NCI-H748 (cell line): ENCODE data around the gene SLC7A6.

Experiments used
- DNase-seq: peaks from one replicate; lab custom pipeline; 2025; ENCODE audit not compliant: unreplicated experiment; lab: John Stamatoyannopoulos, UW

Gene SLC7A6

GRCh38 chr16:68253721-68254120, 10.6 kb upstream of the SLC7A6 start:
- DNase-seq = no peak

DNA sequence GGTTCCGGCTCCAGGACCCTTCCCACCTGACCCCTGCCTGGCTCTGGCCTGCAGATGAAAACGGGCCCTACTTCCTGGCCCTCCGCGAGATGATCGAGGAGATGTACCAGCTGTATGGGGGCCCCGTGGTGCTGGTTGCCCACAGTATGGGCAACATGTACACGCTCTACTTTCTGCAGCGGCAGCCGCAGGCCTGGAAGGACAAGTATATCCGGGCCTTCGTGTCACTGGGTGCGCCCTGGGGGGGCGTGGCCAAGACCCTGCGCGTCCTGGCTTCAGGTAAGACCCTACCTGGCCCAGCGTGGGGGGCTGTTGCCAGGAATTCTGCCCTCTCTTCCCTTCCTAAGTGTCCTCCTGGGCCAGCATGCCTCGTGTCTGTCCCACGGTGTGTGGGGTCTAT, 8.6 kb upstream of the SLC7A6 start:
- DNase-seq = no peak

- peak; percentile 27 for DNase-seq
Observed at GRCh38 chr16:68257251-68257905, 6.9 kb upstream of the SLC7A6 start.

GRCh38 chr16:68257906-68258800, 6.2 kb upstream of the SLC7A6 start:
- no peak for DNase-seq

DNA sequence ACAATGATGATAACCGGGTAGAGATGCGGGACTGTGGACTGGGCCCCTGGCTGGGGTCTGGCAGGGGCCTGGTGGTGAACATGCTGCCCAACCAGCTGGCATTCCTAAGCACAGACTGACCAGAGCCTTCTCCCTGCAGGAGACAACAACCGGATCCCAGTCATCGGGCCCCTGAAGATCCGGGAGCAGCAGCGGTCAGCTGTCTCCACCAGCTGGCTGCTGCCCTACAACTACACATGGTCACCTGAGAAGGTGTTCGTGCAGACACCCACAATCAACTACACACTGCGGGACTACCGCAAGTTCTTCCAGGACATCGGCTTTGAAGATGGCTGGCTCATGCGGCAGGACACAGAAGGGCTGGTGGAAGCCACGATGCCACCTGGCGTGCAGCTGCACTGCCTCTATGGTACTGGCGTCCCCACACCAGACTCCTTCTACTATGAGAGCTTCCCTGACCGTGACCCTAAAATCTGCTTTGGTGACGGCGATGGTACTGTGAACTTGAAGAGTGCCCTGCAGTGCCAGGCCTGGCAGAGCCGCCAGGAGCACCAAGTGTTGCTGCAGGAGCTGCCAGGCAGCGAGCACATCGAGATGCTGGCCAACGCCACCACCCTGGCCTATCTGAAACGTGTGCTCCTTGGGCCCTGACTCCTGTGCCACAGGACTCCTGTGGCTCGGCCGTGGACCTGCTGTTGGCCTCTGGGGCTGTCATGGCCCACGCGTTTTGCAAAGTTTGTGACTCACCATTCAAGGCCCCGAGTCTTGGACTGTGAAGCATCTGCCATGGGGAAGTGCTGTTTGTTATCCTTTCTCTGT, 5.1 kb upstream of the SLC7A6 start:
- DNase-seq = no peak

DNA sequence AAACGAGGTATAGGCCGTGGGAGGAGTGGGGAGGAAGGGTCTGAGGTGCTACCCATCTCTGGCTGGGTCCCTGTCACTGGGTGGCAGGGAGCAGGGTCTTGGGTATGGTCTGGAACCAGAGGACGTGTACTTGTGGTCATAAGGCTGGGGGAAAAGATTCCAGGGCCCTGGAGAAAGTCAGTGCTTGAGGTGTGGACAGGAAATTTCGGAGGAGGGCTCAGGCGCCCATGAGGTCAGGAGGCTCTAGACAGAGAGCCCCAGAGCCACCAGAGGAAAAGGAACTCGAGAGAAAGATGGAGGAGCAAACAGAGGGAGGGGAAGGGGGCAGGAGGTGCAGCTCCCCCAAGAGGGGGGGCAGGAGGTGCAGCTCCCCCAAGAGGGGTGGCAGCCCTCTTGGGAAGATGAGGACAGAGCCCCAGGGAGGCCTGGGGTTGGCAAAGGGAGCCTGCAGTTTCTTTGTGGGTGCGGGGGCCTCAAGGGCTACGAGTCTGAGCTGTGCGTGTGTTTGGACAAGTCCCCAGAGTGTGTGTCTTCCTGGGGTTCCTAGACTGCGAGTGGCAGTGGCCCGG, 683 bp upstream of the SLC7A6 start:
- DNase-seq = no peak

GRCh38 chr16:68265078-68265920, 973 bp downstream of the SLC7A6 start:
- DNase-seq = peak; percentile 34

DNA sequence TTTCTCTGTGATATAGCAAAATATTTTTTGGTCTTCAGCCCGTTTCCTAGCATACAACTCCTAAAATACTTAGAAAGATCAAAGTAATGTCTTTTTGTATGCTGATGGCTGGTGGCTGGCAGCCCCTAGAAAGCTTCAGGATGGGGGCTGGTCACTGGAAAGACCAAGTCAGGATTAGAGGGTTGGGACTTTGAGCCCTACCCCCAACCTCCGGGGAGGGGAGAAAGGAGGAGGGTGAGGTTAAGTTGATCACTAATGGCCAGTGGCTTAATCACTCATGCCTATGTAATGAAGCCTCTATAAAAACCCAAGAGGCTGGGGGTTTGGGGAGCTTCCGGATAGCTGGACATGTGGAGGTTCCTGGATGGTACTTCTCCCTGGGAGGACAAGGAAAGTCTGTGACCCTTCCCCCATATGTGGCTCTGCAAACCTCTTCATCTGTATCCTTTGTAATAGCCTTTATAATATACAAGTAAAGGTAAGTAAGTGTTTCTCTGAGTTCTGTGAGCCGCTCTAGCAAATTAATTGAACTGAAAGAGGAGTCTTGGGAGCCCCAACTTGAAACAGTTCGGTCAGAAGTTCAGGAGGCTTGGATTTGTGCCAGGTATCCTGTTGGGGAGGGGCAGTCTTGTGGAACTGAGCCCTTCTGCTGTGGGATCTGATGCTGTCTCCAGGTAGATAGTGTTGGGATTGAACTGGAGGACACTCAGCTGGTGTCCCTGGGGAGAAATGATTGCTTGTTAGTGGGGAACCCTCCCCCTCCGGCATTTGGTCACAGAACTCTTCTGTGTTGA, 3.5 kb downstream of the SLC7A6 start:
- no peak for DNase-seq

DNA sequence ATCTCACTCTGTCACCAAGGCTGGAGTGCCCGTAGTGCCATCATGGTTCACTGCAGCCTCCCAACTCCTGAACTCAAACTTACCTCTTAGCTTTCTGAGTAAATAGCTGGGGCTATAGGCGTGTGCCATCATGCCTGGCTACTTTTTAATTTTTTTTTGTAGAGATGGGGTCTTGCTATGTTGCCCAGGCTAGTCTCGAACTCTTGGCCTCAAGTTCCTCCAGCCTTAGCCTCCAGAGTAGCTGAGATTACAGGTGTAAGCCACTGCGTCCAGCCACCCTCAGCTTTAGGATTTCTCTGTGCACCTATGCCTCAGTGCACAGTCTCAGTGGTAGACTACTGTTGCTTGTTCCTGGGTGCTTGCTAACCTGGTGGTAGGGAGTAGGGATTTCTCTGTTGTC, 5.5 kb downstream of the SLC7A6 start:
- DNase-seq = no peak

DNA sequence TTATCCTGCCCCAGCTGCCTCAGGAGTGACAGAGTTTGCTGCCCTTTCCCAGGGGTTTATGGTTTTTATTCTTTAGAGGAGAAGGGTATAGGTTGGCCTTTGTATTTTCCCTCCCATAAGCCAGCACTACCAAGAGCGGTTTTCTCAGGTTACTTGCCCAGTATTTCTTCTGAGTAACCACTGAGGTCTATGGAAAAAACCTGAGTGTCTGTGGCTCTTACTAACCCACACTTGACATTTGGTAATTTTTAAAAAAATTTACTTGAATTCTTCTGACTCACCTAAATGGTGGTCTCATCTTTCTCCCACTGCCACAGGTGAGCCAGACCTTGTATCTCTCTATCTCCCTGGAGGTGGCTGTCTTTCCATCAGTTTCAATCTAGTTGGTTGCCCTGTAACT, 6.0 kb downstream of the SLC7A6 start:
- no peak for DNase-seq

GRCh38 chr16:68272507-68273209, 8.3 kb downstream of the SLC7A6 start:
- peak; percentile 38 for DNase-seq

- DNase-seq = no peak
Observed at GRCh38 chr16:68273459-68273858, 9.1 kb downstream of the SLC7A6 start.

- no peak for DNase-seq
Observed at GRCh38 chr16:68273896-68274295, 9.6 kb downstream of the SLC7A6 start.

- DNase-seq = no peak
Observed at GRCh38 chr16:68274441-68274840, 10.1 kb downstream of the SLC7A6 start.

- DNase-seq = peak; percentile 52
Observed at GRCh38 chr16:68275611-68276191, 11.4 kb downstream of the SLC7A6 start.

- DNase-seq = no peak
Observed at GRCh38 chr16:68276223-68276622, 11.9 kb downstream of the SLC7A6 start.

DNA sequence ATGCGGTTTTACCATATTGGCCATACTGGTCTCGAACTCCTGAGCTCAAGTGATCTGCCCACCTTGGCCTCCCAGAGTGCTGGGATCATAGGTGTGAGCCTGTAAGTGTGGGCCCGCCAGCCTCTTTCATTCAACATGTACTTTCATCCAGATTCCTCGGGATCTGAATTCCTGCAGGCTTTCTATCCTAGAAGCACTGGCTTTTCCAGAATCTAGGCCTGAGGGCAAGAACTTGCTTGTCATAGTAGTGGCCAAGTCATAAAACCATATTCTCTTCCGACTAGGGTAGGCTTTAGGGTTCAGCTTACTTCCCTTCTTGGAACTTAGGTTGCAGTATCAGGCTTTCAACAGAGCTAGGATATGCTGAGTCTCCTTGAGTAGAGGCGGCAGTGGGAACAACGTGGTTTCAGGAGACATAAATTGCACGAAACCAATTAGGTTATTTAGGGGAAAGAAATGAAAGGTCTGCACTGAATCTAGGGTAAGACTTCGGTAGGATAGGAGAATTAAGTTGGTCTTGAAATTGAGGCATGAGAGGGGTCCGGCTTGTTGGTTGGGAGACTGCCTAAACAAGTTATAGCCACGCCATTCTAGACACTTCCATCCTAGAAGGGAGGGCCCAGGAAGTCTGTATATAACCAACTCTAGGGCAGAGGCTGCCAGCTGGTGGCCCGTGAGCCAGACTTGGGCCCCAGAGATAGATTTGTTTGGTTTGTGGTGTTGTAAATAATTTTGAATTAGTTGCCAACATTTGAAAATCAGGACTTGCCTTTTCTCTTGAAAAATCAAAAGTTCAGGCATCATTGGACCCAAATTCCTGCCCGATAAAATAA, 15.6 kb downstream of the SLC7A6 start:
- DNase-seq = no peak
